ENCODE results near the gene WWOX.

The WWOX gene

GRCh38 chr16:78098087-78098486, 1.4 kb upstream of the WWOX start:
- no peak for ATAC-seq
- TF ChIP-seq TCF4 (CRISPR knock-in tag; IDR thresholded peaks at IDR 0.05; ENCODE audit: borderline replicate concordance) (no peak), TSHZ2 (CRISPR knock-in tag; IDR thresholded peaks at IDR 0.05) (no peak), ZNF70 (CRISPR knock-in tag; IDR thresholded peaks at IDR 0.05) (no peak), ZFP30 (CRISPR knock-in tag; IDR thresholded peaks at IDR 0.05) (no peak), ISL1 (CRISPR knock-in tag; IDR thresholded peaks at IDR 0.05) (no peak), ARNTL (CRISPR knock-in tag; IDR thresholded peaks at IDR 0.05; ENCODE audit: borderline replicate concordance, low read depth) (no peak), CSDC2 (CRISPR knock-in tag; IDR thresholded peaks at IDR 0.05) (no peak), BACH2 (CRISPR knock-in tag; IDR thresholded peaks at IDR 0.05; ENCODE audit: borderline replicate concordance) (no peak), CSRNP3 (CRISPR knock-in tag; IDR thresholded peaks at IDR 0.05) (no peak), ZNF8 (CRISPR knock-in tag; IDR thresholded peaks at IDR 0.05) (no peak), POU6F1 (CRISPR knock-in tag; IDR thresholded peaks at IDR 0.05; ENCODE audit: borderline replicate concordance, low read depth) (no peak), ZFP3 (CRISPR knock-in tag; IDR thresholded peaks at IDR 0.05) (no peak), ESRRG (CRISPR knock-in tag; IDR thresholded peaks at IDR 0.05) (no peak), PPARA (CRISPR knock-in tag; IDR thresholded peaks at IDR 0.05; ENCODE audit: borderline replicate concordance) (no peak), PATZ1 (CRISPR knock-in tag; IDR thresholded peaks at IDR 0.05; ENCODE audit: borderline replicate concordance) (no peak)

GRCh38 chr16:78098595-78099270, 721 bp upstream of the WWOX start:
- TF ChIP-seq ARNTL (CRISPR knock-in tag; IDR thresholded peaks at IDR 0.05; ENCODE audit: borderline replicate concordance, low read depth), result no peak
- TF ChIP-seq CSRNP3 (CRISPR knock-in tag; IDR thresholded peaks at IDR 0.05), result no peak
- TF ChIP-seq PPARA (CRISPR knock-in tag; IDR thresholded peaks at IDR 0.05; ENCODE audit: borderline replicate concordance), result no peak
- no peak for TF ChIP-seq PATZ1 (CRISPR knock-in tag; IDR thresholded peaks at IDR 0.05; ENCODE audit: borderline replicate concordance)
- TF ChIP-seq OSR1 (CRISPR knock-in tag; IDR thresholded peaks at IDR 0.05), result no peak
- no peak for TF ChIP-seq GLIS3 (CRISPR knock-in tag; IDR thresholded peaks at IDR 0.05)
- no peak for TF ChIP-seq ZNF565 (CRISPR knock-in tag; conservative IDR thresholded peaks at IDR 0.05; ENCODE audit: low read depth)
- TF ChIP-seq ZFP3 (CRISPR knock-in tag; IDR thresholded peaks at IDR 0.05), result no peak
- no peak for TF ChIP-seq BACH2 (CRISPR knock-in tag; IDR thresholded peaks at IDR 0.05; ENCODE audit: borderline replicate concordance)
- no peak for TF ChIP-seq ZNF8 (CRISPR knock-in tag; IDR thresholded peaks at IDR 0.05)
- TF ChIP-seq ESRRG (CRISPR knock-in tag; IDR thresholded peaks at IDR 0.05), result no peak
- no peak for TF ChIP-seq CSDC2 (CRISPR knock-in tag; IDR thresholded peaks at IDR 0.05)
- no peak for TF ChIP-seq ZNF70 (CRISPR knock-in tag; IDR thresholded peaks at IDR 0.05)

More at GRCh38 chr16:78098595-78099270, 721 bp upstream of the WWOX start:
- no peak for ATAC-seq

Data from SK-N-SH treated with all-trans-retinoic acid at 6 μM for 48 hours (cell line).